BE2C (cell line): ENCODE results near the gene CST4.
"Not testable (repeated sequence)": the region's sequence is repeated elsewhere in the genome, so short reads cannot be mapped to it uniquely, and the experiment has no call there.

Experiments used
- DNase-seq: peaks from one replicate; pipeline ENCODE4 v3.0.0-alpha.2; 2020
- H3K27me3 ChIP-seq: fragments of 250-450 bp; sonication (Bioruptor Pico); 2 replicates; pipeline ENCODE4 v1.5.1; 2020; ENCODE audit warnings: mild to moderate bottlenecking
- H3K36me3 ChIP-seq: fragments of 250-450 bp; sonication (Bioruptor Pico); 2 replicates; pipeline ENCODE4 v1.5.1; 2020; ENCODE audit warnings: mild to moderate bottlenecking
- H3K4me1 ChIP-seq: fragments of 250-450 bp; sonication (Bioruptor Pico); 2 replicates; pipeline ENCODE4 v1.5.1; 2020
- H3K4me3 ChIP-seq: 2 replicates; pipeline ENCODE4 v1.5.1; 2011; ENCODE audit warnings: low read depth, low read length
- H3K9me3 ChIP-seq: fragments of 250-450 bp; sonication (Bioruptor Pico); 2 replicates; pipeline ENCODE4 v1.5.1; 2020
- CTCF ChIP-seq: IDR thresholded peaks from 2 replicates; pipeline ENCODE4 v1.5.1; 2012; ENCODE audit warnings: mild to moderate bottlenecking, low read depth, low read length

CST4 gene

GRCh38 chr20:23687986-23688385, 852 bp downstream of the CST4 start:
- TF ChIP-seq CTCF: no peak
- Histone ChIP-seq H3K9me3 (no peaks in the 10 kb centered on the region), H3K4me3 (no peak overlapping the region), H3K4me1 (no peaks in the 10 kb centered on the region), H3K27me3 (no peaks in the 10 kb centered on the region), H3K36me3 (no peaks in the 10 kb centered on the region)
- DNase-seq: no peak

DNA sequence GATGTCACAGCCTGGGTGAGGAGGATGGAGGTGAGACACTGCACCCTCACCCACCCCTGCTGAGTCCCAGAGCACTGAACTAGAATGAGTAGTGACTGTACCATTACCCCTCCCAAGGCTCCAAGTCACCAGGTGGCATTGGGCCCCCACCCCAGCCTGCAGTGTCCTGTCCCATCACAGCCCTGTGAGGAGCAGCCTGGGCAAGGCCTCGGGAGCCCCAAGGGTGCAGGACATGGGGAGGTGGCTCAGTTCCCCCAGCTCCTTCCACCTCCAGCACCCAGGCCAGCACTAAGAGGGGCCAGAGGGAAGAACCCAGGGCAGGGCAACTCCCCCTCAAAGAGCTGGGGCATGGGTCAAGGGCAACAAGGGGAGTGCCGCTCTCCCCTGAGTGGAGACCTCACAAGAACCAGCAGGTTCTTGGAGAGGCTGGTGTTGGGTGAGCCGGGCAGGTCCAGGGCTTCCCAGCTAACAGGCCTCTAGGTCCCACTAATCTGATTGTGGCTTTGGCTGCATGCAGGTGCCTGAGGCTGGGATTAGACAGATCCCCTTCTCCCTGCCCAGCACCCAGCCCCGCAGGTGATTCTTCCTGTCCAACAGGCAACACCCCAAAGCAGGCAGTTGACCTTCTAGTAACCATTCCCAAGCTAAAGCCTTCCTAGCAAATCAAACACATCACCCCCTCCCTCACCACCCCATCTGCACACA, 2.6 kb downstream of the CST4 start:
- no peak for DNase-seq
- Histone ChIP-seq H3K4me3 (no peak overlapping the region), H3K9me3 (no peaks in the 10 kb centered on the region), H3K4me1 (no peaks in the 10 kb centered on the region), H3K36me3 (no peaks in the 10 kb centered on the region), H3K27me3 (no peaks in the 10 kb centered on the region)
- TF ChIP-seq CTCF: no peak

GRCh38 chr20:23685529-23685896, 3.3 kb downstream of the CST4 start:
- not testable (repeated sequence) for H3K4me1 ChIP-seq, H3K4me3 ChIP-seq, DNase-seq, H3K9me3 ChIP-seq, H3K27me3 ChIP-seq, H3K36me3 ChIP-seq

DNA sequence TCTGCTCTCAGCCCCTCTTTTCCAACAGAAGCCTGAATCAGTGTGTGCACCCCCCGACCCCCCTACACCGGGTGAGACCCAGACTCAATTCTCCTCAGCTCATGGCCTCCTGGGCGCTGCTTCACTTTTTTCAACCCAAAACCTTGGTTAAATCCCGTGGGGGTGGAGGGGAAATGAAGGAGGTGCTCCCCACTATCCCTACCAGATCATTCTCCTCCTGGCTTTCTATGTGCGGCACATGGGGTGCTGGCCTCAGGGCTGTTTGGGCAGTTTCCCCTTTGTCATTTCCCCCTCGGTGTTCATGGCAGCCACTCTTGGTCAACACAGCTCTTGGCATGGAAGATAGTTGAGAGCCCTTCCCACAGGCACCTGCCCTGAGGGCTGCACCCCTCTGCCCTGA, 4.6 kb downstream of the CST4 start:
- TF ChIP-seq CTCF: no peak
- no peaks in the 10 kb centered on the region for H3K27me3 ChIP-seq
- H3K4me3 ChIP-seq: no peak overlapping the region
- no peaks in the 10 kb centered on the region for H3K4me1 ChIP-seq
- H3K36me3 ChIP-seq: no peaks in the 10 kb centered on the region
- no peaks in the 10 kb centered on the region for H3K9me3 ChIP-seq
- no peak for DNase-seq

DNA sequence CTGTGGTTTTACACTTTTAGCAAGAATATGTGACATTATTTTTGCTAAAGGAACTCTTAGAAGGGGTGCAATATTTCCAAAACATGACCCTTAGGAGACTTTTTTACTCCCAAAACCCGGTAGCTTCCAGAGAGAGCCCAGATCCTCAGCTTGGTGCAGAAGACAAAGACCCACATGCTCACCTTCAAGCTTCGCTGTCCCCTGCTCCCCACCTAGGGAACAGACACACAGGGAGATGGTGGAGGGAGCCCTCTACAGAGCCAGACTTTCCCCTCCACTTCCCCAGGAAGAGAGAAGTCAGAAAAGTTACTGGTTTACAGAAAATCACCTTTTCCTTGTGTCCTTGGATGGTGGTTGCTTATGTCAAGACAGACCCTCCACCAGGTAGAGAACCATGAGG, 5.0 kb downstream of the CST4 start:
- Histone ChIP-seq H3K4me1 (no peaks in the 10 kb centered on the region), H3K4me3 (no peak overlapping the region), H3K9me3 (no peaks in the 10 kb centered on the region), H3K27me3 (no peaks in the 10 kb centered on the region), H3K36me3 (no peaks in the 10 kb centered on the region)
- no peak for DNase-seq
- TF ChIP-seq CTCF: no peak

GRCh38 chr20:23683281-23683680, 5.6 kb downstream of the CST4 start:
- Histone ChIP-seq H3K4me3 (no peak overlapping the region), H3K27me3 (no peaks in the 10 kb centered on the region), H3K9me3 (no peaks in the 10 kb centered on the region), H3K36me3 (no peaks in the 10 kb centered on the region), H3K4me1 (no peaks in the 10 kb centered on the region)
- DNase-seq: no peak
- no peak for TF ChIP-seq CTCF

GRCh38 chr20:23680146-23680545, 8.7 kb downstream of the CST4 start:
- DNase-seq: no peak
- H3K4me3 ChIP-seq: no peak overlapping the region
- no peaks in the 10 kb centered on the region for H3K9me3 ChIP-seq
- no peaks in the 10 kb centered on the region for H3K4me1 ChIP-seq
- no peaks in the 10 kb centered on the region for H3K36me3 ChIP-seq
- TF ChIP-seq CTCF: no peak
- no peaks in the 10 kb centered on the region for H3K27me3 ChIP-seq
